Natural killer cell (primary cell): ENCODE measurements around the gene TPD52L3. TPM values are rescaled to one million over a fixed set of nuclear protein-coding genes. Genes with fewer than 3 reads are reported as not detected.

Experiments
- ATAC-seq, 3 donors: fragments of 150-1000 bp in 2 of 3; fragments of 200-7000 bp in 1 of 3; cut with Tn5 transposase; 1 replicate in 1 of 3; 2 replicates in 2 of 3; pipeline ENCODE4 v1.10.0; 2021; ENCODE audit warnings: mild to moderate bottlenecking in 2 of 3, moderate library complexity in 2 of 3
- DNase-seq, 2 donors: peaks; one replicate each; pipeline versions ENCODE4 v3.0.0 to v3.0.0-alpha.2; 2013 to 2021; ENCODE audit warnings: mixed read lengths in 1 of 2
- H3K27ac ChIP-seq: one replicate; pipeline ENCODE4 v1.5.1; 2013; ENCODE audit warnings: mild to moderate bottlenecking, low read length
- H3K27me3 ChIP-seq: one replicate; pipeline ENCODE4 v1.6.1; 2013; ENCODE audit warnings: low read length; ENCODE audit not compliant: control insufficient read depth, insufficient read depth
- H3K36me3 ChIP-seq: one replicate; pipeline ENCODE4 v1.6.1; 2013; ENCODE audit warnings: low read length; ENCODE audit not compliant: control insufficient read depth, insufficient read depth
- H3K4me1 ChIP-seq: one replicate; pipeline ENCODE4 v1.6.1; 2013; ENCODE audit warnings: low read length; ENCODE audit not compliant: control insufficient read depth, insufficient read depth
- H3K4me3 ChIP-seq: one replicate; pipeline ENCODE4 v1.5.1; 2013; ENCODE audit warnings: low read length
- H3K9me3 ChIP-seq: one replicate; pipeline ENCODE4 v1.6.1; 2013; ENCODE audit warnings: low read length; ENCODE audit not compliant: control insufficient read depth, insufficient read depth
- H3K27ac Mint-ChIP-seq, 2 donors: one replicate each; pipeline ENCODE4 v1.8.0; 2022; ENCODE audit warnings: mild to moderate bottlenecking in 2 of 2, mixed read lengths in 2 of 2, moderate library complexity in 1 of 2
- H3K27me3 Mint-ChIP-seq, 2 donors: one replicate each; pipeline ENCODE4 v1.8.0; 2022; ENCODE audit warnings: low read depth in 2 of 2, mixed read lengths in 2 of 2
- H3K36me3 Mint-ChIP-seq: one replicate; pipeline ENCODE4 v1.8.0; 2022; ENCODE audit warnings: mixed read lengths
- H3K4me1 Mint-ChIP-seq, 2 donors: one replicate each; pipeline ENCODE4 v1.8.0; 2022; ENCODE audit warnings: mixed read lengths in 2 of 2
- H3K4me3 Mint-ChIP-seq: one replicate; pipeline ENCODE4 v1.8.0; 2022; ENCODE audit warnings: mild to moderate bottlenecking, moderate library complexity, mixed read lengths
- H3K9me3 Mint-ChIP-seq, 2 donors: one replicate each; pipeline ENCODE4 v1.8.0; 2022; ENCODE audit warnings: mixed read lengths in 2 of 2
- WGBS: methylation state at CpG from one replicate; pipeline ENCODE4 v1.1.7; 2013; ENCODE audit warnings: missing lambda C conversion rate; ENCODE audit not compliant: insufficient coverage; 5-methylcytosine and 5-hydroxymethylcytosine counted together
- intact Hi-C: fragments of 100-400 bp; cut with micrococcal nuclease; formaldehyde crosslinking; loops from one replicate; pipeline ENCODE4 v1.14.2; 2022
- total RNA-seq, 4 donors: library from RNA; stranded (reverse); fragments of 120-200 nt in 1 of 4; gene quantifications; one replicate each; pipeline versions ENCODE4 v1.2.3 to v1.2.4, GENCODE V29; 2013 to 2022
- TF ChIP-seq, protein P1 (sequence below): fragments of 200-600 bp; IDR thresholded peaks from one replicate; pipeline ENCODE4 v1.8.0; 2022; ENCODE audit warnings: antibody characterized with exemption

TPD52L3 gene
- total RNA-seq, 3 donors from 2014 or later (not counting 1 experiment from before 2014, with no cell fraction given) = not detected

DNA sequence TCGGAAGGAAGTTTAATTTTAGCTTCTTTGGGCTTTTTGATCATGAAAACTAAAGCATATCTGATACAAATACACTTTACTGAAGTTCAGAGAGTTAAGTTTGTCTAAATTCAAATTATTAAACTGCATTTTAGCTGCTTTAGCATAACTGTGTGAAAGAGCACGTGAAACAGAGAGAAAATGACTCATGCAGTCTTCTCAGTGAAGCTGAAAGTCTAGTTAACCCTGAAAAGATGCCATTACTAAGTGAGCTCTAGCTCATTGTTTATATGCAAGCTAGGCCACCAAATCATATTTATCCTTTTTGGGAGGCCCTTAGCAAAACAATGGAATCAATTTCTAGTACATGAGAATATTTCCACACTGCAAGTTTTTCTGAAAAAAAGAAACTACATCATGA, 27.6 kb downstream of the TPD52L3 start:
- Histone ChIP-seq H3K4me3 (no peak overlapping the region), H3K4me1 (no peaks in the 10 kb centered on the region), H3K27me3 (no peaks in the 10 kb centered on the region), H3K9me3 (no peaks in the 10 kb centered on the region), H3K36me3 (no peaks in the 10 kb centered on the region), H3K27ac (no peak overlapping the region)
- ATAC-seq (no peak), DNase-seq (no peak)
- TF ChIP-seq, protein P1, sequence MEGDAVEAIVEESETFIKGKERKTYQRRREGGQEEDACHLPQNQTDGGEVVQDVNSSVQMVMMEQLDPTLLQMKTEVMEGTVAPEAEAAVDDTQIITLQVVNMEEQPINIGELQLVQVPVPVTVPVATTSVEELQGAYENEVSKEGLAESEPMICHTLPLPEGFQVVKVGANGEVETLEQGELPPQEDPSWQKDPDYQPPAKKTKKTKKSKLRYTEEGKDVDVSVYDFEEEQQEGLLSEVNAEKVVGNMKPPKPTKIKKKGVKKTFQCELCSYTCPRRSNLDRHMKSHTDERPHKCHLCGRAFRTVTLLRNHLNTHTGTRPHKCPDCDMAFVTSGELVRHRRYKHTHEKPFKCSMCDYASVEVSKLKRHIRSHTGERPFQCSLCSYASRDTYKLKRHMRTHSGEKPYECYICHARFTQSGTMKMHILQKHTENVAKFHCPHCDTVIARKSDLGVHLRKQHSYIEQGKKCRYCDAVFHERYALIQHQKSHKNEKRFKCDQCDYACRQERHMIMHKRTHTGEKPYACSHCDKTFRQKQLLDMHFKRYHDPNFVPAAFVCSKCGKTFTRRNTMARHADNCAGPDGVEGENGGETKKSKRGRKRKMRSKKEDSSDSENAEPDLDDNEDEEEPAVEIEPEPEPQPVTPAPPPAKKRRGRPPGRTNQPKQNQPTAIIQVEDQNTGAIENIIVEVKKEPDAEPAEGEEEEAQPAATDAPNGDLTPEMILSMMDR = no peak
- Mint-ChIP-seq H3K9me3 (no peaks in the 10 kb centered on the region), H3K4me1 (peaks cover 0 to 5% of the 10 kb centered on the region in 2 donors), H3K27me3 (peaks cover 6 to 8% of the 10 kb centered on the region in 2 donors), H3K27ac (no peak overlapping the region), H3K36me3 (no peaks in the 10 kb centered on the region), H3K4me3 (no peak overlapping the region)
- intact Hi-C loops = no loop called here
- WGBS = 53% methylated on average over 1 of the region's 2 CpGs

DNA sequence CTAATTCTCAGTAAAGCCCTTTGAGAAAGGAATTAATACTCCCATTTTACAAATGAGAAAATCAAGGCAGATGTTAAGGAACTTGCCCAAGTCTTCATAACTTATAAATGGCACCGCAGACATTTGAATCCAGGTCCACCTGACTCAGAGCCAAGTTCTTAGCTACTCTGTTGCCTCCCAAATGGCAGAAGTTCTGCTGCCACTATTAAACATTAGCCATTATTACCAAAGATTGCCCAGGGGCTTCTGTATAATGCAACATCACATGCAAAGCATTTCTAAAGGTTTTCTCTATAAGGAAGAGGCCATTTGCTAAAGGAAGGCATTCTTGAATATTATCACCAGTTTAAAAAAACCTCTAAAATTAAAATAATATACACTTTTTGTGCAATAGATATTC, 28.3 kb downstream of the TPD52L3 start:
- H3K36me3 Mint-ChIP-seq = no peaks in the 10 kb centered on the region
- DNase-seq (no peak), ATAC-seq (no peak)
- no peaks in the 10 kb centered on the region for H3K9me3 Mint-ChIP-seq
- peaks cover 6 to 13% of the 10 kb centered on the region in 2 donors for H3K27me3 Mint-ChIP-seq
- Histone ChIP-seq H3K36me3 (no peaks in the 10 kb centered on the region), H3K27me3 (no peaks in the 10 kb centered on the region), H3K4me3 (no peak overlapping the region), H3K9me3 (no peaks in the 10 kb centered on the region), H3K27ac (no peak overlapping the region), H3K4me1 (no peaks in the 10 kb centered on the region)
- TF ChIP-seq, protein P1 = no peak
- peaks cover 0 to 5% of the 10 kb centered on the region in 2 donors for H3K4me1 Mint-ChIP-seq
- intact Hi-C loops = no loop called here
- H3K27ac Mint-ChIP-seq = no peak overlapping the region
- 100% methylated on average over 1 of the region's 1 CpG for WGBS
- H3K4me3 Mint-ChIP-seq = no peak overlapping the region

DNA sequence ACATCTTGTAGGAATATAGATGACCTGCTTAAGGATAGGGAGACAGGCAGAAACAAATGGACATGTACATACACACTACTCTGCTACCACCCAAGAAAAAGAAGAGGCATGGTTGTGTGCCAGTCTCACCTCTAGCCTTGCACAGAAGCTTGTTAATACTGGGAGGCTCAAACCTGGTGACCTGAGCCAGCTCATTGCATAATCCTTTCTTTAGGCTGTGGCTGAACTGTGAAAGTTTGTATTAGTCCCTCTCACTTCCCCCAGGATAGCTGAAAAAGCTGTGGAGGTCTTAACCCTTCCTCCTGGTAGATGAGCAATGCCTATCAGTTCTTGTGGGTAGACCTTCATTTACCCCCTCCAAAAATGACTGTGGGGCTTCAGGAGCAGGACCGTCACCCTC, 28.7 kb downstream of the TPD52L3 start:
- 100% methylated on average over 1 of the region's 1 CpG for WGBS
- ATAC-seq = no peak
- Histone ChIP-seq H3K9me3 (no peaks in the 10 kb centered on the region), H3K27me3 (no peaks in the 10 kb centered on the region), H3K27ac (no peak overlapping the region), H3K36me3 (no peaks in the 10 kb centered on the region), H3K4me3 (no peak overlapping the region), H3K4me1 (no peaks in the 10 kb centered on the region)
- TF ChIP-seq, protein P1 = no peak
- peaks cover 6 to 17% of the 10 kb centered on the region in 2 donors for H3K27me3 Mint-ChIP-seq
- H3K27ac Mint-ChIP-seq = no peak overlapping the region
- H3K4me1 Mint-ChIP-seq = peaks cover 0 to 5% of the 10 kb centered on the region in 2 donors
- intact Hi-C loops = no loop called here
- no peak overlapping the region for H3K4me3 Mint-ChIP-seq
- no peaks in the 10 kb centered on the region for H3K9me3 Mint-ChIP-seq
- DNase-seq = no peak
- H3K36me3 Mint-ChIP-seq = no peaks in the 10 kb centered on the region

DNA sequence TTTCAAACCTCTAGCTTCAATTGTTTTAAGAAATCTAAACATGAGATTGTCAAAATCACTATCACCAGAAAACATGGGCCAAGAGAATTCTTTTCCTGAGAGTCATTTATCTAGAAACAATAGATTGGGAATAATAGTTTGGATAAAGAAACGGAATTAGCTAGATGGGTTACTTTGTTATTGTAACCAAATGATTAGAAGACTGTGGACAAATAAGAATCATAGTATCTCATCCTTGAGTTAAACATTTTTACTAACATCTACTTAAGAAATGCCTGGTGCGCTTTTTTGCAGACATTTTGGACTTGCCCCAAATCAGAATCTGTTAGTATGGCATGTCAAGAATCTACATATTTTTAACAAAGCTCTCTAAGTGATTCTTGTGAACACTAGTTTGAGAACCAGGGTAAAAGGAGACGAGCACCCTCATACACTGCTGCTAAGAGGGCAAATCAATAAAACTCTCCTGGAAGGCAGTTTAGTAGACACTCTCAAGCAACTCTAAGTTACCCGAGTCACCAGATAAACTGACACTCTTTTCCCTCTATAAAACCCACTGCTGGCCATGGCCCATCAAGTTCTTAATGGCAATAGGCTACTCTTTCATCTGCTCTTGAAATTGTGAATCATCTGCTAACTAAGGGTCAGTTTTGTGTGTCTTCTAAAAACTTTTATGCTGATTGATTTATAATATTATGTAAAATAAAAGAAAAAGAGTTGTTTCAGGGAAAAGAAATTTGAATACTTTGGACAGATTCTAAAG, 39.1 kb downstream of the TPD52L3 start:
- 87% methylated on average over 4 of the region's 4 CpGs for WGBS
- no peak overlapping the region for H3K27ac ChIP-seq
- H3K36me3 Mint-ChIP-seq = no peaks in the 10 kb centered on the region
- no peaks in the 10 kb centered on the region for H3K27me3 Mint-ChIP-seq
- no peaks in the 10 kb centered on the region for H3K4me1 ChIP-seq
- H3K4me1 Mint-ChIP-seq = no peaks in the 10 kb centered on the region
- H3K4me3 ChIP-seq = no peak overlapping the region
- H3K9me3 ChIP-seq = peaks cover 11% of the 10 kb centered on the region
- intact Hi-C loops = no loop called here
- no peak for ATAC-seq
- DNase-seq = no peak
- H3K4me3 Mint-ChIP-seq = no peak overlapping the region
- H3K27ac Mint-ChIP-seq = no peak overlapping the region
- no peaks in the 10 kb centered on the region for H3K27me3 ChIP-seq
- TF ChIP-seq, protein P1 = no peak
- no peaks in the 10 kb centered on the region for H3K36me3 ChIP-seq
- H3K9me3 Mint-ChIP-seq = no peaks in the 10 kb centered on the region
